GM19324 (cell line): ENCODE measurements around the gene HSD17B13.
"Not testable (repeated sequence)": the region's sequence is repeated elsewhere in the genome, so short reads cannot be mapped to it uniquely, and the experiment has no call there.

Source experiments
- ATAC-seq: cut with Tn5 transposase; IDR thresholded peaks from one replicate; pipeline ENCODE4 v1.9.1; 2021; ENCODE audit warnings: mild to moderate bottlenecking, moderate library complexity; ENCODE audit not compliant: unreplicated experiment, low FRiP score

HSD17B13 gene

GRCh38 chr4:87322754-87323153 lies at the start of gene HSD17B13:
Gene HSD17B13 (minus strand): TSS chr4:87322882. CDS start chr4:87322841, 41 bp downstream.
- ATAC-seq: no peak

- ATAC-seq: no peak
Observed at GRCh38 chr4:87370068-87370467, 47.4 kb upstream of the HSD17B13 start.

- no peak for ATAC-seq
Observed at GRCh38 chr4:87366521-87367162, 44.0 kb upstream of the HSD17B13 start.

GRCh38 chr4:87365348-87365747 lies 42.7 kb upstream of the HSD17B13 start:
- ATAC-seq: no peak

- ATAC-seq: no peak
Observed at GRCh38 chr4:87363552-87363951, 40.9 kb upstream of the HSD17B13 start.

- ATAC-seq: no peak
Observed at GRCh38 chr4:87360338-87360935, 37.8 kb upstream of the HSD17B13 start.

- no peak for ATAC-seq
Observed at GRCh38 chr4:87359258-87359657, 36.6 kb upstream of the HSD17B13 start.

GRCh38 chr4:87356832-87357526 lies 34.3 kb upstream of the HSD17B13 start:
- ATAC-seq: no peak

- no peak for ATAC-seq
Observed at GRCh38 chr4:87354168-87355102, 31.8 kb upstream of the HSD17B13 start.

- no peak for ATAC-seq
Observed at GRCh38 chr4:87353592-87353991, 30.9 kb upstream of the HSD17B13 start.

- no peak for ATAC-seq
Observed at GRCh38 chr4:87345139-87345538, 22.5 kb upstream of the HSD17B13 start.

- no peak for ATAC-seq
Observed at GRCh38 chr4:87342872-87343271, 20.2 kb upstream of the HSD17B13 start.

GRCh38 chr4:87341954-87342635 lies 19.4 kb upstream of the HSD17B13 start:
- ATAC-seq: not testable (repeated sequence)

- no peak for ATAC-seq
Observed at GRCh38 chr4:87339440-87339839, 16.8 kb upstream of the HSD17B13 start.

GRCh38 chr4:87337361-87337760 lies 14.7 kb upstream of the HSD17B13 start:
- no peak for ATAC-seq

- ATAC-seq: no peak
Observed at GRCh38 chr4:87333267-87333666, 10.6 kb upstream of the HSD17B13 start.

- ATAC-seq: no peak
Observed at GRCh38 chr4:87330761-87331160, 8.1 kb upstream of the HSD17B13 start.

GRCh38 chr4:87327136-87327535 lies 4.5 kb upstream of the HSD17B13 start:
- no peak for ATAC-seq

- no peak for ATAC-seq
Observed at GRCh38 chr4:87326460-87326859, 3.8 kb upstream of the HSD17B13 start.

GRCh38 chr4:87321888-87322287 lies 794 bp downstream of the HSD17B13 start:
- no peak for ATAC-seq
